Measurements from ENCODE around the gene CCDC7.
"Not testable (repeated sequence)": the region's sequence is repeated elsewhere in the genome, so short reads cannot be mapped to it uniquely, and the experiment has no call there.

CCDC7 gene

DNA sequence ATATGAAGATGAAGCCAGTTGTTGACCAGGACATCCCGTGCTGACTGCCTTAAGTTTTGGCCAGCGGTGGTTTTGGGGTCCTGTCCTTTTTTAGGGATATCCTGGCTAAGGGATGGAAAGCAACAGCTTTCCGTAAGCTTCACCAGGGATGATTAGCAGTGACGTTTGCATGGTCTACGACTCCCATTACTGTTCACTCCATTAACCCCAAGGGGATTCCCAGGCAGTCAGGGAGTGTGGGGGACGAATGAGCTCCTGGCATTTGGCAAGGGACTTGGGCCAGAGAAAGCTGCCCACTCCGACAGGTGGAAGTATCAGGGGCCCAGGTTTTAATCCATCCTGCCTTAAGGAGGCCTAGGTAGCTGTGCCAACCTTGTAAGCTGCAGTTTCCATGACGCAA lies 445.3 kb downstream of the CCDC7 start:
- no peak for DNase-seq

DNA sequence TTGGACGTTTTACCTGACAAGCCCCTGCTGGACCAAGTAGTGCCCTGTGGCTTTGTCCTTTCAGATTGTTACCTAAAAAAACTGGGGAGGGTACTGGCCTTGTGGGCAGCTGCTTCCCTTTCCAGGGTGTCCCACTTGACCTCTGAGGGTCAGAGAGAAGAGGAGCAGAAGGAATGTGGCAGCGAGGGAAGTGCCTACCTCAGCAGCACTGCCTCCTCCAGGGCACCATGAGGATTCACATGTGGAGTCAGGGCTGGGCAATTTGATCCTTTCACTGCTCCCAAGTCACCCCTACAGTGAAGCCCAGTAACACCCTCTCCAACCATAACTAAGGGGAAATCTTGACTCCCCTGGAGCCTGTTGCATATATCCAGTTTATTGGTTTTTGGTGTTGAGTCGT lies 447.5 kb downstream of the CCDC7 start:
- no peak for DNase-seq

DNA sequence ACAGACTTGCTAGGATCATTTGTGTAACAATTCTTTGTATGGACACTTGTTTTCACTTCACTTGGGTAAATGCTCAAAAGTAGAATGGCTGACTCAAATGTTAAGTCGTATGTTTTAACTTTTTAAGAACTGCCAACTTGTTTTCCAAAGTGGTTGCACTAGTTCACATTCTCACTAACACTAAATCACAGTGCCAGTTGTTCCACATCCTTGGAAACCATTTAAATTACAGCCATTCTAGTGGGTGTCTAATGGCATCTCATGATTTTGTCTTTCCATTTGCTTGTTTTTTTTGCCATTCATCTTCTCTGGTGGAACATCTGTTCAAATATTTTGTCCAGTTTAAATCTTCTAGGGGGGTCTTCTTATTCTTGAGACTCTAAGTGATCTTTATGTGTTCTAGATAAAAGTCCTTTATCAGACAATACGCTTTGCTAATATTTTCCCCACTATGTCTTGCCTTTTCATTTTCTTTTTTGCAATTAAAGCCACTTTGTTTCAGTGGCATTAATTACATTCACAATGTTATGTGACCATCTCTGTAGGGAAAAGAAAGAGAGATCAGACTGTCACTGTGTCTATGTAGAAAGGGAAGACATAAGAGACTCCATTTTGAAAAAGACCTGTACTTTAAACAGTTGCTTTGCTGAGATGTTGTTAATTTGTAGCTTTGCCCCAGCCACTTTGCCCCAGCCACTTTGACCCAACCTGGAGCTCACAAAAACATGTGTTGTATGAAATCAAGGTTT lies 448.1 kb downstream of the CCDC7 start:
- DNase-seq = no peak

DNA sequence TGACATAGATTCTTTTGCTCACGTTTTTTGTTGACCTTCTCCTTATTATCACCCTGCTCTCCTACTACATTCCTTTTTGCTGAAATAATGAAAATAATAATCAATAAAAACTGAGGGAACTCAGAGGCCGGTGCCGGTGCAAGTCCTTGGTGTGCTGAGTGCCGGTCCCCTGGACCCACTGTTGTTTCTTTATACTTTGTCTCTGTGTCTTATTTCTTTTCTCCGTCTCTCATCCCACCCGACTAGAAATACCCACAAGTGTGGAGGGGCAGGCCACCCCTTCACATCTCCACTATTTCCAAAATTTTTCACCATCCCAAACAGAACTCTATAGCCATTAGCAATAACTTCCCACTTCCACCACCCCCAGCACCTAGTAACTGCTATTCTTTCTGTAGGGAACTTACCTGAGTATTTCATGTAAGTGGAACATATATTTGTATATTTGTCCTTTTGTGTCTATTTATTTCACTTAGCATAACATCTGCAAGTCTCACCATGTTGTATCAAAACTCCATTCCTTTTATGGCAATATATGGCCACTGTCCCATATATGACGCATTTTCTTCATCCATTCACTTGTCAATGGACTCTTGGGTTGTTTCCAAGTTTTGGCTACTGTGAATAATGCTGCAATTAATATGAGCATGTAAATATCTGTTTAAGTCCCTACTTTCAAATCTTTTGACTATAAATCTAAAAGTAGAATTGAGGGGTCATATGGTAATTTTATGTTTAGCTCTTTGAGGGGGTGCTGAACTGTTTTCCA lies 449.4 kb downstream of the CCDC7 start:
- not testable (repeated sequence) for DNase-seq

DNA sequence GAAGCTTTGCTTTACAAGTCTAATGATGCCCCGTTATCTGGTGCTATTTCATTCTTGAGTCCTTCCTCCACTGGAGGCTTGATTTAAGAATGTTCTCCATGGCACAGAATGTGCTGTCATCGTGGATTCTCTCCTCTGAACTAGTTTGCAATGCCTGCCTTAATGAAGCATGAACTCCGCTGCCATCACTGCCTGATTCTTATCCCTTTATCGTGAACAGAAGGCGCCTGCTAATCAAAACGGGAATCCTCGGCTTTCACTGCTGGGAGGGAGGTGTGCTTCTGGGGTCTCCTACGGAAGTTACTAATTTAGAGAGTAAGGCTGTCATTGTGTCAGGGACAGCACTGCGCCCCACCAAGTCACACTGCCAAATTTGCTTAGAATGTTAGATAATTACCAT lies 455.9 kb downstream of the CCDC7 start:
- DNase-seq = no peak

DNA sequence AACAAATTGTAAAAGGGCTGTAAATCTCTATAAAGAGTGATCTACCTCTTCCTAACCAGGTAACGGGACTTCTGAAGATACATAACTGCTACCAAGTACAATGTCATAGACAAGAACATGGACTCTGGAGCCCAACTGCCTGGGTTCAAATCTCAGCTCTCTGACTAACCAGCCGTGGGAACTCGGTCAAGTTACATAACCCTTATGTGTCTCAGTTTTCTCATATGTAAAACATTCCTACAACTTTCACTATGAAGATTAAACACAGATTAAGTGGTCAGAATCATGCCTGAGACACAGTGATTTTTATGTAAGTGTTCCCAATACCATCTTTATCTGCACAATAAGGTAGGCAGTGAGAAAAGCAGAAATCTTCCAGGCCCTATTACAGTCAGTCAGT lies 459.5 kb downstream of the CCDC7 start:
- no peak for DNase-seq

DNA sequence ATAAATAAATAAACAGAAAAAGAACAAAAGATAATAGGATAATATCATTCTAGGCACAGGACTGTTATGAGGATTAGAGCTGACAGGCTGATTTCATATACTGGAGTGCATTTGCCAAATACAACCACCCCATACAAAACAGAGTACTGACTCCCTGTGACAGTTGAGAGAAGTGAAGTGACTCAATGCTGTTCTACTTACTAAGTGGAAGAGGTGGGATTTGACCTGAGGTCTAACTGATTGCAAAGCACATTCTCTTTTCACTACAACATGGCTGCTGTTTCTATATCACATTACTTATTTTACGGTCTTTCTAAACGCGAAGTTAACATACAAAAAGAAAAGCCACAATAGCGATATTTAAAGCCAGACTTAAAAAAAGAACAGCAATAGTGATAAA lies 460.7 kb downstream of the CCDC7 start:
- no peak for DNase-seq

DNA sequence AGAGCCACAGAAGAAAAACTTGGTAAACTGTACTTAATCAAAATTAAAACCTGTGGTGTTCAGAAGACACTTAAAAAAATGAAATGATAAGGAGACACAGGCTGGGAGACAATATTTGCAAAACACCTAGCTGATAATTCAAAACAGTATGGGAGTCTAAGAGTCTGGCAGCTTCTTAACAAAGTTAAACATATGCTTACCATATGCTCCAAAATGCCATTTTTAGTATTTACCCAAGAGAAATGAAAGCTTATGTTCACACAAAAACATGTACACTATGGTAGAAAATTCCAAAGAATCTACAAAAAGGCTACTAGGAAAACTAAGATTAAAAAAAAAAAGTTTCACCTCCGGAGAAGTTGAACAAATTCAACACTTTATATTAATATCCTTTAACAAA lies 463.5 kb downstream of the CCDC7 start:
- DNase-seq = no peak

DNA sequence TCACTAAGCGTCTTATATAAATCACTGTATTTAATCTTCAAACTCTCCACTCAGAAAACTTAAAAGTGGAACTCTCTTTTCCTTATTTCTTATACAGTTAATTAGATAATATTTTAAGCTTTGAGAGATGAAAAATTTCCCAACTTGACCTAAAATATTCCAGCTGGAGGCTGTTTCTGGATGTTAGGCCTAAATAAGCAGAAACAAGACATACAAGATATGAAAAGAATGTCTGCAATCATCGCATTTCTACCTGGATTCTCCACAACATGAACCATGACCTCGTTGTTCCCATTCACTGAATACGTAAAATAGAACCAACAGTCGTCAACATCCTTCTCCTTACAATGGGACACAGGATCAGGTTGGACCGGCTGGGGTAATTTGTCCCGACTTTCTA lies 464.0 kb downstream of the CCDC7 start:
- DNase-seq = not testable (repeated sequence)

DNA sequence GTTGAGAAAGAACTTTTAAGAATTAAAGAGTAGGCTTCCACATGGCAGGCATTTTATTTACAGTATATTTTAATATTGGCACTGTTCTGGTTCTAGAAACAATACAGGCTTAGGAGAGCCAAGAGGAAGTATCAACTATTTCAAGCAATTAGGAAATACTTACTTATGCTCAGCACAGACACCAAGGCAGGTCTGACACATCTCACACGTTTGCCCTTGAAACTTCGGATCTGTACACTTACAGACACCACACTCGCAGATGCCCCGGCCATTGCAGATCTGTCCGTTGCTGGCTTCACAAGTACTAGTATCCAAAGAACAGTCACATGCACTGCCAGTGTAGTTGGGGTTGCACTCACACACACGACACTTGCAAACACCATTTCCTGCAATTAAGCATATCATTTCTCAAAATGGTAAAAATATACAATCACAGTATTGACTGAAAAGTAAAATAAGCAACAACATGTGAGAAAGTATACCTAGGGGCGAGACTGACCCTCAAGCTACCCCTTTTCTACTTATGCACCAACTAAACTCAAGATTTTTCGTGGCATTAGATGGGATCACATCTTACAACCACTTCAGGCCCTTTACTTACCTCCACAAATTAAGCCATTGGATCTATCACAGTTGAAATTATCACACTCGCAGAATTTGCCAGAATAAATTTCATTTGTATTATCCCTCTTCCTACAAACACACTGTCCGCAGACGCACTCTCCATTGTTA lies 465.5 kb downstream of the CCDC7 start:
- no peak for DNase-seq

DNA sequence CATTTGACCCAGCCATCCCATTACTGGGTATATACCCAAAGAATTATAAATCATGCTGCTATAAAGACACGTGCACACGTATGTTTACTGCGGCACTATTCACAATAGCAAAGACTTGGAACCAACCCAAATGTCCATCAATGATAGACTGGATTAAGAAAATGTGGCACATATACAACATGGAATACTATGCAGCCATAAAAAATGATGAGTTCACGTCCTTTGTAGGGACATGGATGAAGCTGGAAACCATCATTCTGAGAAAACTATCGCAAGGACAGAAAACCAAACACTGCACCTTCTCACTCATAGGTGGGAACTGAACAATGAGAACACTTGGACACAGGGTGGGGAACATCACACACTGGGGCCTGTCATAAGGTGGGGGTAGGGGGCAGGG lies 471.9 kb downstream of the CCDC7 start:
- not testable (repeated sequence) for DNase-seq

DNA sequence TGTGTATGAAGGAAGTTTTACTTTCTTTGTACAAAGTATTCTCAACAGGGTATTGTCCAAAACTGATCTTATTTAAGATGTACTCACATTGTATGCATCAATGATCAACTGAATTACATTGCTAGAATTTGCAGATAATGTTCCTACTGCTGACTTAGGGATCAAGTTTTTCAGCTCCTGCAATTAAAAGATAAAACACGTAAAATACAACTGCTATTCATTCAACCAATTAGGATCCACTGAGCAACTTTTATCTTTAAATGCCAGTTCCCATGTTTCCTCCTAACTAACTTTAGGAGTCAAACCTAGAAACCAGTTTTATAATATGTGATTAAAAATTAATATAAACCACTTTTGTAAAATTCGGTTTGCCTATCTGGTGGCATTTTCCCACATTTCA lies 476.2 kb downstream of the CCDC7 start:
- no peak for DNase-seq

DNA sequence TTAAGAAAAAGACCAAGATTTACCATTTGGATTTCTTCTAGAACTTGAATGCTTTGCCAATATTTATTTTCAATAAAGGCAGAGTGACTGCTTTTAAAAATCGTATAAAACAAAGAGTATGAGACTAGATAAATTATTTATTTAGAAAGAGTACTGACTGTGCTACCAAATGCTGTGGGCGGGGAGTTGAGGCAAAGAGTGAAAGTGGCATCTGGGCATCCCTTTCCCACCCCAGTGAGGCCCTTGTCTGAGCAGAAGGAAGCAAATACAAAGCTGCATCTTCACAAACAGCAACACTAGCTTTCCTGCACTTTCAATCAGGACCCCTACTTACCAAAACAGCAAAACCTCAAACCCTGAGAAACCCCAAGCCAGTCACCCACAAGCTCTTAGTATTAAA lies 477.2 kb downstream of the CCDC7 start:
- no peak for DNase-seq

DNA sequence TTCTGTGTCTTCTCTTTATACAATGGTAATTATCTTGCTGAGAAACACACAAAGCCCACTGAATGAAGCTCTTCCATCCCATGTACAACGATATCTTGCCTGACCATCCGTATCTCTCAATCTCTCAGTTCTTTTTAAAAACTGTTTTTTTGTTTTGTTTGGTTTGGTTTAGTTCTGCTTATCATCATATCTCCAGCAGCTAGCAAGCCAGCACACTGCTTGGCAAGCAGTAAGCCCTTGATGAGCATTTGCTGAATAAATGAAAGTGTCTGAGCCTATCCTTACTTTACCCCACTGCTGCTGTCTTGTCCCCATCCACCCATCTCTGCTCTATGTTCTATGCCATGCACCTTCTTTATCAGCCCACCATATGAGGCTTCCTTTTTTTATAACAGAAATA lies 477.9 kb downstream of the CCDC7 start:
- no peak for DNase-seq

Measured in bone marrow (tissue), 2 donors.